GM12892 (cell line): ENCODE results near the gene ANKRD40.
"Not testable (repeated sequence)": the region's sequence is repeated elsewhere in the genome, so short reads cannot be mapped to it uniquely, and the experiment has no call there.

ENCODE experiments used
- POLR2A ChIP-seq: IDR thresholded peaks from 2 replicates; pipeline ENCODE4 v1.6.1; 2011; ENCODE audit warnings: low read depth, low read length, control low read depth
- POLR2AphosphoS5 ChIP-seq: IDR thresholded peaks from 2 replicates; pipeline ENCODE4 v1.6.1; 2011; ENCODE audit warnings: low read depth, low read length, control low read depth
- TAF1 ChIP-seq: IDR thresholded peaks from 2 replicates; pipeline ENCODE4 v1.6.1; 2011; ENCODE audit warnings: low read depth, mild to moderate bottlenecking, control low read depth, low read length, borderline replicate concordance

GRCh38 chr17:50709053-50709452 lies 1.3 kb upstream of the ANKRD40 start:
- TF ChIP-seq POLR2A, POLR2AphosphoS5, TAF1: not testable (repeated sequence)
